LHCN-M2 (cell line): ENCODE results near the gene S100B. TPM values are rescaled to one million over a fixed set of nuclear protein-coding genes. Genes with fewer than 3 reads are reported as not detected.

Experiments
- DNase-seq: peaks from one replicate; pipeline ENCODE4 v3.0.0-alpha.2; 2012; ENCODE audit warnings: low read depth
- total RNA-seq: library from RNA; depleted of rRNA; stranded (reverse); fragments of >200 nt; gene quantifications from 2 replicates; pipeline ENCODE4 v1.2.3, GENCODE V29; 2014; rRNA removed

The S100B gene
- total RNA-seq, 1 experiment from 2014 or later: not detected

GRCh38 chr21:46561445-46562090, 43.3 kb downstream of the S100B start:
- no peak for DNase-seq

- DNase-seq: no peak
Measured at GRCh38 chr21:46560568-46561444, 44.1 kb downstream of the S100B start.

GRCh38 chr21:46559291-46559983, 45.4 kb downstream of the S100B start:
- no peak for DNase-seq

- DNase-seq: no peak
Measured at GRCh38 chr21:46557919-46558392, 46.9 kb downstream of the S100B start.

- no peak for DNase-seq
Measured at GRCh38 chr21:46557469-46557868, 47.4 kb downstream of the S100B start.

- DNase-seq: no peak
Measured at GRCh38 chr21:46556802-46557201, 48.1 kb downstream of the S100B start.

GRCh38 chr21:46555678-46556077, 49.2 kb downstream of the S100B start:
- no peak for DNase-seq

GRCh38 chr21:46555225-46555617, 49.7 kb downstream of the S100B start:
- no peak for DNase-seq

GRCh38 chr21:46554431-46555224, 50.3 kb downstream of the S100B start:
- no peak for DNase-seq

- no peak for DNase-seq
Measured at GRCh38 chr21:46553993-46554392, 50.9 kb downstream of the S100B start.

GRCh38 chr21:46552865-46553379, 52.0 kb downstream of the S100B start:
- no peak for DNase-seq

- DNase-seq: no peak
Measured at GRCh38 chr21:46552274-46552673, 52.6 kb downstream of the S100B start.

GRCh38 chr21:46551636-46552241, 53.1 kb downstream of the S100B start:
- no peak for DNase-seq

GRCh38 chr21:46550116-46550941, 54.6 kb downstream of the S100B start:
- DNase-seq: no peak

- no peak for DNase-seq
Measured at GRCh38 chr21:46549650-46550049, 55.2 kb downstream of the S100B start.

Other genes with a start within 250 kb of the S100B start
- gene DIP2A, start 146.2 kb downstream of the S100B start, total RNA-seq: 20.9 and 21.5 TPM in 2 replicates
- 144 and 150 TPM in 2 replicates for gene PRMT2, start 30.6 kb upstream of the S100B start, total RNA-seq